Superior temporal gyrus (tissue), 1 donor: ENCODE measurements around the gene ALDH18A1.

Experiments
- DNase-seq: peaks from one replicate; pipeline ENCODE4 v3.0.0-alpha.2; 2016; ENCODE audit errors: extremely low spot score

ALDH18A1 gene

GRCh38 chr10:95579292-95579691, 77.2 kb downstream of the ALDH18A1 start:
- no peak for DNase-seq

DNA sequence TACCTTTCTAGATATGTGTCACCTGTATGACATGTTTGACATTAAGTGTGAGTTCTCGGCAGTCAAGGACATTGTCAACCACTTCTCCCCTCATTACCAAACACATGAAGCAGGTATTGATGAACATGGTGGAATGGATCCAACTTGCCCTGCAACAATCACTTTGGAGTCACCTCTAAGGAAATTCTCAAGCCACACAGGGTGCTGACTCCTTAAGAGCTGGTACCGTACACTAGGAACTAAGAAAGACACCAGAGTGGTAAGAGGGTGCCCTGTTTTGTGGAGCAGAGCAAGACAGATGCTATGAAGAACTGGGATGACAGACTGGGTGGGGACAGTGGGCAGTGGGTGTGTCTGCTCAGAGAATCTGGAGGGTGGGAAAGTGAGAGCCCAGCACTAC, 77.9 kb downstream of the ALDH18A1 start:
- no peak for DNase-seq

- DNase-seq = peak; percentile 66
Observed at GRCh38 chr10:95574649-95575365, 81.7 kb downstream of the ALDH18A1 start.

GRCh38 chr10:95573964-95574604, 82.4 kb downstream of the ALDH18A1 start:
- no peak for DNase-seq

DNA sequence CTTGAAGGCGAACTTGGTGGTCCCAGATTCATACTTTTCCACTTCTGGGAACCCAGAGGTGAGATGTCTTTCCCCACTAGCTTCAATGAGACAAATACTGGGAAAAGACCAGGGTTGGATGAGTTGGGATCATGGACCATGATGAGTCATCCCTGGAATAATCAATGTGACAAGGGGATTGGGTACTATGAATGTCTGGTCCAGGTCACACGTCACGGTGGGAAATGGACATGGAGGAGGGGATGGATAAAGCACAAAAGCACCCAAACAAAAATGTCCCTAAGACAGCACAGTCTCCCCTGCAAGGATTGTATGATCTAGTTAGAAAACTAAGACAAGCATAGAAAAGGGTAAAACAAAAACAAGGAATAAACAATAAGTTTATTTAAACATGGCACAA, 83.0 kb downstream of the ALDH18A1 start:
- no peak for DNase-seq

GRCh38 chr10:95572131-95572820, 84.2 kb downstream of the ALDH18A1 start:
- no peak for DNase-seq

DNA sequence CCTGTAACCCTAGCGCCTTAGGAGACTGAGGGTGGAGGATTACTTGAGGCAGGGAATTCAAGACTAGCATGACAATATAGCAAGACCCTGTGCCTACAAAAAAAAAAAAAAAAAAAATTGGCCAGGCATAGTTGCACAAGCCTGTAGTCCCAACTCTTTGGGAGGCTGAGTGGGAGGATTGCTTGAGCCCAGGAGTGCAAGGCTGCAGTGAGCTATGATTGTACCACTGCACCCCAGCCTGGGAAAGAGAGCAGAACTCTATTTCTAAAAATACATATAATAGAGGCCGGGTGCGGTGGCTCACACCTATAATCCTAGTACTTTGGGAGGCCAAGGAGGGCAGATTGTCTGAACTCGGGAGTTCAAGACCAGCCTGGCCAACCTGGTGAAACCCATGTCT, 85.1 kb downstream of the ALDH18A1 start:
- DNase-seq = no peak

DNA sequence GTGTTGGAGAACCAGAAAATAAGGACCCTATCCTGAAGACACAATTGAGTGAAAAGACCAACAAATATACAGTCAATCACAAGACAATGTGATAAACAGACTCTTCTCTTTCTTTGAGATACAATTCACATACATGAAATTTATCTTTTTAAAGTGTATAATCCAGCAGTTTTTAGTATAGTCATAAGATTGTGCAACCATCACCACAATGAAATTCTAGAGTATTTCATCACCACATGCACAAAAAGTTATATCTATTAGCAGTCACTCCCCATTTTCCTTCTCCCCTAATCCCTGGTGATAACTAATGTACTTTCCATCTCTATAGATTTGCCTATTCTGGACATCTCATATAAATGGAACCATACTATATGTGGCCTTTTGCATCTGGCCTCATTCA, 87.1 kb downstream of the ALDH18A1 start:
- DNase-seq = no peak

- DNase-seq = no peak
Observed at GRCh38 chr10:95567903-95568630, 88.4 kb downstream of the ALDH18A1 start.

DNA sequence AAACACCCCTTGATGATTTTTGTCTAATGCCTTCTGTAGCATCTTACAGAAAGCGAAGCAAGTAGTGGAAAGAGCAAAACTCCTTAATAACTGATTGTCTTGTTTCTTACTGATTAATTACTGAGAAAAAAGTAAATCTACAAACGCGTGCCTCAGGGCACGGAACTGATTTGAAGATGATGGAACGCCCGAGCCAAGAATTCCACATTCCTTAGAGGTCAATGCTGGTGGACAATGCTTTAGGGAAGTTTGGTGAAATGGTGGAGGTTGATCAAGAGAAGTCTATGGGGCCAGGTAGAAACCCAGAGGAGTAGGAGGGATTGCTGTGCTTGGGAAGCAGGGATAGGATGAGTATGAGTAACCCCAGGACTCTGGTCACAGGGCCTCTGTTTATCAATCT, 90.4 kb downstream of the ALDH18A1 start:
- DNase-seq = no peak

GRCh38 chr10:95565336-95565735, 91.2 kb downstream of the ALDH18A1 start:
- no peak for DNase-seq

- DNase-seq = no peak
Observed at GRCh38 chr10:95564291-95564690, 92.2 kb downstream of the ALDH18A1 start.

DNA sequence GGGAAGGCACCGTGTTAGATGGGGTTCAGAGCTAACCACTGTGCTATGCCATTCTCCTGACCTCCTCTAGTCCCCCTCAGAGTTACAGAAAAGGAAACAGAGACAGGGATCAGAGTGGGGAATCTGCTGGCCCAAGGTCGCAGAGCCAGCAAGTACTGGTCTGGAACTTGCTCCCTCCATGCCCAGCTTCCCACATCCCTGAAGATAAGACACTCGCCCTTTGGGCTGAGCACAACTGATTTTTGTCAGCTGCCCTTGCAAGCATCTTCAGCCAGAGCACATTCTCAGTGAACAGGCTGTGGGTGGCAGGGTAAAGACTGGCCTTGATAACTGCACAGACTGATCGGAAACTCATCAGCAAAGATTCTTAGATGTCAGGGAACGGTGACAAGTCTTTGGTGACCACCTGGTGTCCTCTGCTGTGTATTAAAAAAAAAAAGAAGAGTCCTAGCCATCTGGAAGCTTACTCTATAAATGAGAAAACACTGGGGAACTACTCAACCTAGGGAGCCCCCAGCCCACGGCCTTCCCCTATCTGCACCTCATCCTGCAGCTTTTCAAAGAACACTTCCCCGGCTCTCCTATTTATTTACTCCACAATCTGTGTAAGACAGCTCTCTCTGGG, 94.1 kb downstream of the ALDH18A1 start:
- no peak for DNase-seq

GRCh38 chr10:95561864-95562177, 94.7 kb downstream of the ALDH18A1 start:
- no peak for DNase-seq

- peak; percentile 97 for DNase-seq
Observed at GRCh38 chr10:95561177-95561863, 95.2 kb downstream of the ALDH18A1 start, which contains the start of gene SORBS1. Gene SORBS1 (minus strand): TSS chr10:95561371. CDS start chr10:95441135, 120,236 bp downstream.

DNA sequence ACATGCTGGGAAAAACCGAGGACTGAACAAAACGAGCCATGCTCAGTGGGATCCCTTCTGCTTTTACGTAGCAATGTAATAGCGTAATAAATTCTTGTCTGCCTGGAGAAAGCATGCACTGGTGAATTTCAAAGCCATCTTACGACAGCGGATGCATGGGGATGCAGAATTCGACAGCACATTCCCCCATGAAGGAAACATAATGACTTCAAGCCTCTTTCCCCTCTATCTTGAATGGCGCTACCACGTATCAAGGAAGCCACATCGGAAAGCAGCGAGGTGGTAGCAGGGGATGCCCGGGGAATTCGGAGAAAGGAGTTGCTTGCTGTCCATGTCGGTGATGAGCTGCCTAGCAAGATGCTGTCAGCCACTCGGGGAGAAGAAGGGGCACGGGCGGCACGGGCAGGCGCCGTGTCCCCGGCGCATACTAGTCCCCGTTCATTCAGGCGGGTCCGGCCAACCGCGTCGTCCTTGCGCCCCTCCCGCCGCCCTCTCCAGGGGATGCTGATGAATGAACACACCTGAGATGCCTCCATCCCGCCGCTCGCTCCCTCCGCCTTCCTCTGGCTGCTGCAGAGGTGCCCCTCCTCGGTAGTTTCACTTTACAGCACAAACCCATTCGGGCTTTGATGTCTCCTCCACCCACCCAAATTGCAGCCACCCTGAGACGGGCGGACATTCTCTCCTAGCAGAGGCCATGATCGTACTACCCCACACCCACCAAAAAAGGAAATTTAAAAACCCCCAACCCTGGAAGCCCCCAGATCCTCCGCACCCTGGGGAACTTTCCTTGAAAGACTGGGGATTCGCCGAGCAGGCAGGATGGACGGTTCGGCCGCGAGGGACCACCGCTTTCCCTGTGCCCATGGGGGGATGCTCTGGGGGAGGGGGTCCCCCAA, 96.0 kb downstream of the ALDH18A1 start:
- DNase-seq = peak; percentile 58

- DNase-seq = no peak
Observed at GRCh38 chr10:95559896-95560277, 96.6 kb downstream of the ALDH18A1 start.

DNA sequence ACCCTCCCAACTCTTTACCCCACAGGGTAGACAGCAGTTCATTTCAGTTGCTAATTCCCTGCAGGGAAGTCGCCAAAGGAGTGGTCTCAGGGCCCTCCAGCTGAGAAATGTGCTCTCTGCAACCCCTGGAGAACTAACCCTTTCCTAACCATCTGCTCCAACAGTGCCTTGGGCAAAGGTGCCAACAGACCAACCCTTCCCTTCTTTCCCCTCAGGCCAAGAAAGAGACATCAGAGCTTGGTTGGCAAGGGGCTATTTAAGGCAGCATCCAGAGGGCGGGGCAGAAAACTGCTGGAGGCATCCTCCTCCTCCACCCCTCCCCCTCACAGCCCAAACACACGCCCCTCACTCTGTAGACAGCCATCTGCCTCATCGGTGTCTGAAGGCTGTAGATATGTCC, 97.0 kb downstream of the ALDH18A1 start:
- DNase-seq = no peak

DNA sequence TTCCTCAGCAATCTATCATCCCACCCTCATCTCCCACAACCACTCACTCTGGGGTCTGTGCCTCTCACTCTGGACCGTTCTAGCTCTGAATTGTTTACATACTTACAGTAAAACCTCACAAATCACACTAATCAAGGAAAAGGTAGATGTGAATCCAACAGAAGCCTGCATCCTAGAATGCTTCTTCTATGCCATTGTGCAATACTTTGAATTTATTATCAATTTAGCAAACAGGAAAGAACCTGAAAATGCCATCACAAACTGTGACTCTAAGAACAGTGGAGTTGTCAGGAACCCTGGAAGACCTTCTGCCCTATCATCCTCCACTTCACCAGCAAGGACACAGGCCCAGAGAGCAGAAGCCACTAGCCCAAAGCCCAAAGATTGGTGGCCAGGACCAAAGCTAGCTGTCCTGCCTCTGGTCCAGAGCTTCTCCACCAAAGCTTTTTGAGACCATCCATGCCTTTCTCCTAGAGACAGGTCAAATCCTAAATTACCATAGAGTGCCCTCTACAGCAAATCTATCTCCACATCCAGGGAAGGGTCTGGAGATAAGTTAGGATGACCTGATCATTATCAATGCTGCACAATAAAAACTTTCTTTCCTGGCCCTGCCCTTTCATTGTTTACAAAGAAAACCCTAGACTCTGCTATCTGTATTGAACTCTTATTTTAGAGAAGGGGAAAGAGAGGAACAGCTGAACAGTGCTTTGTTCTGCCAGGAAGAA, 97.8 kb downstream of the ALDH18A1 start:
- no peak for DNase-seq
